ENCODE results near the gene TTF1. TPM values are rescaled to one million over a fixed set of nuclear protein-coding genes. Genes with fewer than 3 reads are reported as not detected.

The TTF1 gene
- total RNA-seq, 1 donor from 2014 or later: 22.0 TPM

- TF ChIP-seq, protein P1, sequence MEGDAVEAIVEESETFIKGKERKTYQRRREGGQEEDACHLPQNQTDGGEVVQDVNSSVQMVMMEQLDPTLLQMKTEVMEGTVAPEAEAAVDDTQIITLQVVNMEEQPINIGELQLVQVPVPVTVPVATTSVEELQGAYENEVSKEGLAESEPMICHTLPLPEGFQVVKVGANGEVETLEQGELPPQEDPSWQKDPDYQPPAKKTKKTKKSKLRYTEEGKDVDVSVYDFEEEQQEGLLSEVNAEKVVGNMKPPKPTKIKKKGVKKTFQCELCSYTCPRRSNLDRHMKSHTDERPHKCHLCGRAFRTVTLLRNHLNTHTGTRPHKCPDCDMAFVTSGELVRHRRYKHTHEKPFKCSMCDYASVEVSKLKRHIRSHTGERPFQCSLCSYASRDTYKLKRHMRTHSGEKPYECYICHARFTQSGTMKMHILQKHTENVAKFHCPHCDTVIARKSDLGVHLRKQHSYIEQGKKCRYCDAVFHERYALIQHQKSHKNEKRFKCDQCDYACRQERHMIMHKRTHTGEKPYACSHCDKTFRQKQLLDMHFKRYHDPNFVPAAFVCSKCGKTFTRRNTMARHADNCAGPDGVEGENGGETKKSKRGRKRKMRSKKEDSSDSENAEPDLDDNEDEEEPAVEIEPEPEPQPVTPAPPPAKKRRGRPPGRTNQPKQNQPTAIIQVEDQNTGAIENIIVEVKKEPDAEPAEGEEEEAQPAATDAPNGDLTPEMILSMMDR (IDR thresholded peaks at IDR 0.05): no peak
- Mint-ChIP-seq H3K27ac (peak overlapping the region; percentile 19), H3K4me1 (peaks cover 36% of the 10 kb centered on the region), H3K9me3 (no peaks in the 10 kb centered on the region), H3K27me3 (no peaks in the 10 kb centered on the region), H3K36me3 (ENCODE audit: low read depth) (peaks cover 45% of the 10 kb centered on the region), H3K4me3 (peak overlapping the region; percentile 42)
- DNase-seq: no peak
- CTCF ChIA-PET: interaction anchor here (0.7 kb wide), 1 partner anchor 1278 kb away, joined by 3 read pairs; no protein-coding TSS in a partner anchor
- intact Hi-C loops (cut with micrococcal nuclease): no loop called here
- POLR2A ChIA-PET: interaction anchor here (0.9 to 1.4 kb wide), 2 partner anchors 53 to 67 kb away, joined by 3 to 4 read pairs; no protein-coding TSS in a partner anchor
- ATAC-seq (ENCODE audit: low read depth): no peak
These were observed 2.3 kb downstream of the TTF1 start for GRCh38 chr9:132404228-132404881.

GRCh38 chr9:132401824-132402223 is 4.8 kb downstream of the TTF1 start:
- Mint-ChIP-seq H3K27me3 (no peaks in the 10 kb centered on the region), H3K4me1 (peaks cover 35% of the 10 kb centered on the region), H3K27ac (no peak overlapping the region), H3K9me3 (no peaks in the 10 kb centered on the region), H3K36me3 (ENCODE audit: low read depth) (peaks cover 65% of the 10 kb centered on the region), H3K4me3 (no peak overlapping the region)
- CTCF ChIA-PET: no interaction called here
- intact Hi-C loops (cut with micrococcal nuclease): no loop called here
- POLR2A ChIA-PET: no interaction called here
- DNase-seq (no peak), ATAC-seq (ENCODE audit: low read depth) (no peak)
- TF ChIP-seq, protein P1 (IDR thresholded peaks at IDR 0.05): no peak

DNA sequence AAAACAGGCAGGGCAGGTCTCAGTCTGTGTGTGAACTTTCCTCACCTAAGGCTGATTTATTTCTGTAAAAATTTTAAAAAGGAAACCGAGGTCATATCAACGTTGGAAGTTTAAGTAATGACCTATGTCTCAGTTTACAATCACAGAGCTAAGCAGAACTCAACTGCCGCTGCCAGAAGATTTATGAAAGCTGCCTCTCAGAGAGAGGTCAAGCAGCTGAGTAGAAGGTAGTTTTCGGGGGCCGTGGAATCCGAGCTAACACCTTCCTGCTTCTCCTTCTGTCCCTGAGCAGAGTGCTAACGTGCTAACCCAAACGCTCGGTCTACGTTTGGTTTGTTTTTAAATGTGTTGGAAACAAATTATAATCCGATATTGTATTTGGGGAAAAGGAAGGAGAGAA is 11.1 kb downstream of the TTF1 start:
- Mint-ChIP-seq H3K27ac (no peak overlapping the region), H3K36me3 (ENCODE audit: low read depth) (peaks cover 77% of the 10 kb centered on the region), H3K27me3 (no peaks in the 10 kb centered on the region), H3K4me3 (no peak overlapping the region), H3K9me3 (no peaks in the 10 kb centered on the region), H3K4me1 (peaks cover 6% of the 10 kb centered on the region)
- ChIA-PET CTCF (no interaction called here), POLR2A (interaction anchor here (1.0 kb wide), 1 partner anchor 44 kb away, joined by 3 read pairs; no protein-coding TSS in a partner anchor)
- TF ChIP-seq, protein P1 (IDR thresholded peaks at IDR 0.05): no peak
- ATAC-seq (ENCODE audit: low read depth) (no peak), DNase-seq (no peak)
- intact Hi-C loops (cut with micrococcal nuclease): no loop called here

- H3K27ac Mint-ChIP-seq: no peak overlapping the region
- H3K27me3 Mint-ChIP-seq: no peaks in the 10 kb centered on the region
- ATAC-seq (ENCODE audit: low read depth) (no peak), DNase-seq (no peak)
- POLR2A ChIA-PET: interaction anchor here (0.6 to 1.2 kb wide), 2 partner anchors 9 to 42 kb away, joined by 4 to 6 read pairs; no protein-coding TSS in a partner anchor
- no peaks in the 10 kb centered on the region for H3K9me3 Mint-ChIP-seq
- intact Hi-C loops (cut with micrococcal nuclease): no loop called here
- H3K36me3 Mint-ChIP-seq (ENCODE audit: low read depth): peaks cover 84% of the 10 kb centered on the region
- CTCF ChIA-PET: no interaction called here
- H3K4me3 Mint-ChIP-seq: no peak overlapping the region
- TF ChIP-seq, protein P1 (IDR thresholded peaks at IDR 0.05): no peak
- peaks cover 4% of the 10 kb centered on the region for H3K4me1 Mint-ChIP-seq
These were observed 15.2 kb downstream of the TTF1 start for GRCh38 chr9:132391449-132391848.

DNA sequence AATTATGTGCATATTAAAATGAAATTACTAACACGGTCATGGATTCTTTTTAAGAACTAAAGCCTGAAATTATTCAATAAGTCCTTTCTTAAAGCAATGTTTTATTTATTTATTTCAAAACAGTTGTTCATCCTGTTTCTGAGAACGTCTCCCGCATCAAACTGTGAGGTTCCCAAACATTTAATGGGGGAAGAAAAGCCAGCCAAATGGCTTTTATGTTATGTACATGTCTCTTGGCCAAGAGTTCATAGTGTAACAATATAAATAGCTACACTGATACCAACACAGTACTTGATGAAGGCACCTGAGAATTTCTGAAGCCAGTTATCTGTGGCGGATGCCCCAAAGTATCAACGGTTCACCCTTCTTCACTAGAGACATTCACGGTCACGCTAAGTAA is 15.7 kb downstream of the TTF1 start:
- H3K36me3 Mint-ChIP-seq (ENCODE audit: low read depth): peaks cover 84% of the 10 kb centered on the region

More for the DNA sequence above, 15.7 kb downstream of the TTF1 start:
- Mint-ChIP-seq H3K4me3 (no peak overlapping the region), H3K4me1 (peaks cover 9% of the 10 kb centered on the region), H3K27me3 (no peaks in the 10 kb centered on the region), H3K27ac (no peak overlapping the region), H3K9me3 (no peaks in the 10 kb centered on the region)
- TF ChIP-seq, protein P1 (IDR thresholded peaks at IDR 0.05): no peak
- ATAC-seq (ENCODE audit: low read depth) (no peak), DNase-seq (no peak)
- ChIA-PET POLR2A (interaction anchor here (0.8 to 1.2 kb wide), 2 partner anchors 40 to 41 kb away, joined by 3 to 6 read pairs; no protein-coding TSS in a partner anchor), CTCF (no interaction called here)
- intact Hi-C loops (cut with micrococcal nuclease): no loop called here
